ENCODE results near the gene PLEKHM2.

Gene PLEKHM2

GRCh38 chr1:15761366-15762128, 77.4 kb downstream of the PLEKHM2 start:
- Histone ChIP-seq H3K4me1 (ENCODE audit: control insufficient read depth, insufficient read depth, low read length, unreplicated experiment) (peaks cover 26% of the 10 kb centered on the region), H3K79me2 (ENCODE audit: control insufficient read depth, insufficient read depth, low read length, unreplicated experiment) (peaks cover 43% of the 10 kb centered on the region), H3K27me3 (ENCODE audit: insufficient read depth, low read length) (no peaks in the 10 kb centered on the region), H2AFZ (ENCODE audit: low read length, unreplicated experiment) (no peak overlapping the region), H3K36me3 (ENCODE audit: insufficient read depth, low read length) (no peaks in the 10 kb centered on the region), H3K4me3 (ENCODE audit: low read depth, low read length) (peak overlapping the region; percentile 76), H3K27ac (ENCODE audit: low read depth, low read length) (peak overlapping the region; percentile 82)

- Histone ChIP-seq H3K4me1 (ENCODE audit: control insufficient read depth, insufficient read depth, low read length, unreplicated experiment) (peaks cover 22% of the 10 kb centered on the region), H3K79me2 (ENCODE audit: control insufficient read depth, insufficient read depth, low read length, unreplicated experiment) (peaks cover 43% of the 10 kb centered on the region), H3K4me3 (ENCODE audit: low read depth, low read length) (no peak overlapping the region), H3K27me3 (ENCODE audit: insufficient read depth, low read length) (no peaks in the 10 kb centered on the region), H3K36me3 (ENCODE audit: insufficient read depth, low read length) (no peaks in the 10 kb centered on the region), H2AFZ (ENCODE audit: low read length, unreplicated experiment) (no peak overlapping the region), H3K27ac (ENCODE audit: low read depth, low read length) (no peak overlapping the region)
These were observed 78.4 kb downstream of the PLEKHM2 start for GRCh38 chr1:15762546-15762945.

DNA sequence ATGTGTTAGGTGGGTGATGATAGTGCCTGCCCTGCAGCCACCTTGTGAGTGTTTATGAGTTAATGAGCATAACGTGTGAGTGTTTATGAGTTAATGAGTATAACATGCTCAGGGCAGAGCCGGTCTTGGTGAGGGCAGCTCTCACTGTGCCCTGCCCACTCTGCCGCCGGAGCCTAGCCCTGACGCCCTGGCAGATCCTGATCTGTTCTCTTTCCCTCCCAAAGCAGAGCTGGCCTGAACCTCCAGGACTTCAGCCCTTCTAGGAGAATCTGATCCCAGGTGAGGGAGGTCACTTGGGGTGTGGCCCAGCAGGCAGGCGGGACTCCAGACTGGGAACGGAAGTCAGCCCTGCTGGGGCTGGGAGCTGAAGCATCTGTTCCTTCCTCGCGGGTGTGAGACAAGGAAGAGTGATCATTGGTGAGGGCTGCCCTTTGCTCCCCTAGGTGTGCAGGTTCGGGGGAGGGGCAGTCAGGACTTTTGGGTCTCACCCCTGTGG, 80.2 kb downstream of the PLEKHM2 start:
- Histone ChIP-seq H2AFZ (ENCODE audit: low read length, unreplicated experiment) (no peak overlapping the region), H3K4me3 (ENCODE audit: low read depth, low read length) (no peak overlapping the region), H3K36me3 (ENCODE audit: insufficient read depth, low read length) (no peaks in the 10 kb centered on the region), H3K27ac (ENCODE audit: low read depth, low read length) (no peak overlapping the region), H3K79me2 (ENCODE audit: control insufficient read depth, insufficient read depth, low read length, unreplicated experiment) (peaks cover 38% of the 10 kb centered on the region), H3K4me1 (ENCODE audit: control insufficient read depth, insufficient read depth, low read length, unreplicated experiment) (peaks cover 15% of the 10 kb centered on the region), H3K27me3 (ENCODE audit: insufficient read depth, low read length) (no peaks in the 10 kb centered on the region)

DNA sequence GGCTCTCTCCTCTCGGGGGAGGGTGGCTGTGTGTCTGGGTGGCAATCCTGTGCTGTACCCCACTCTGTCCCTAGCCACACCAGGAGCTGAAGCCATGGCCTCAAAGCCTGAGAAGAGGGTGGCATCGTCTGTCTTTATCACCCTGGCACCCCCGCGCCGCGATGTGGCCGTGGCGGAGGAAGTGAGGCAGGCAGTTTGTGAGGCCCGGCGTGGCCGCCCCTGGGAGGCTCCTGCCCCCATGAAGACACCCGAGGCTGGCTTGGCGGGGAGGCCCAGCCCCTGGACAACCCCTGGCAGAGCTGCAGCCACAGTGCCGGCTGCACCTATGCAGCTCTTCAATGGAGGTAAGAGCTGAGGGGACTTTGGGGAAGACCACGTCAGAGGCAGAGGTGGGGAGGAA, 80.8 kb downstream of the PLEKHM2 start:
- Histone ChIP-seq H3K79me2 (ENCODE audit: control insufficient read depth, insufficient read depth, low read length, unreplicated experiment) (peaks cover 36% of the 10 kb centered on the region), H3K4me3 (ENCODE audit: low read depth, low read length) (no peak overlapping the region), H3K36me3 (ENCODE audit: insufficient read depth, low read length) (no peaks in the 10 kb centered on the region), H3K4me1 (ENCODE audit: control insufficient read depth, insufficient read depth, low read length, unreplicated experiment) (peaks cover 15% of the 10 kb centered on the region), H3K27ac (ENCODE audit: low read depth, low read length) (no peak overlapping the region), H2AFZ (ENCODE audit: low read length, unreplicated experiment) (no peak overlapping the region), H3K27me3 (ENCODE audit: insufficient read depth, low read length) (no peaks in the 10 kb centered on the region)

DNA sequence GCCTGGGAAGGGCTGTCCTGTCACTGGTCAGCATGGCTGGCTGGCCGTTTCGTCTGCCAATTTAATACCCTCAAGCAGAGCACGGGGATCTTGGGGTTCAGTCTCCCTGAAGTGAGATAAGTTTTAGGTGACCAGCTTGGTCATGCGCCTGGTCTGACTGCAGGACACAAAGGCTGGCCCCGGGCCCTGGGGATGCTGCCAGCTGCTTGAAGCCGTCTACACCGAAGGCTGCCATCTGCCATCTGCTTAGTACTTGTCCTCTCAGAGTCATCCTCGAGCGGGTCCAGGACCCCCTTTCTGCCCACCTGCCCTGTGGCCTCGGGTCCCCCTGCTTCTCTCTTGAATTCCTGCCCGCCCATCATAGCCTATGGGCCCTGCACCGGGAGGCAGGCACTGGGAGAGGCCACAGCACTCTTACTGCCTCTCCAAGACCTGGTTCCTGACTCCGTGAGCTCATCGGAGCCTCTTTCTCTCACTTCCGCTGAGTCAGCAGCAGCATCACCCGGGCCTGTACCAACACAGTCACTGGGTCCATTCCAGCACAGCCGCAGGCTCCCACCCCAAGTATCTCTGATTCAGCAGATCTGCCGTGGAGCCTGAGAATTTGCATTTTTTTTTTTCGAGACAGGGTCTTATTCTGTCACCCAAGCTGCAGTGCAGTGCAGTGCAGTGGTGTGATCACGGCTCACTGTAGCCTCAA, 81.5 kb downstream of the PLEKHM2 start:
- no peak overlapping the region for H2AFZ ChIP-seq (ENCODE audit: low read length, unreplicated experiment)

GRCh38 chr1:15767941-15768340, 83.8 kb downstream of the PLEKHM2 start:
- Histone ChIP-seq H3K4me3 (ENCODE audit: low read depth, low read length) (no peak overlapping the region), H3K4me1 (ENCODE audit: control insufficient read depth, insufficient read depth, low read length, unreplicated experiment) (no peaks in the 10 kb centered on the region), H3K27ac (ENCODE audit: low read depth, low read length) (no peak overlapping the region), H2AFZ (ENCODE audit: low read length, unreplicated experiment) (no peak overlapping the region), H3K27me3 (ENCODE audit: insufficient read depth, low read length) (no peaks in the 10 kb centered on the region), H3K36me3 (ENCODE audit: insufficient read depth, low read length) (peaks cover 11% of the 10 kb centered on the region; the same call in 1 of the 2 replicates), H3K79me2 (ENCODE audit: control insufficient read depth, insufficient read depth, low read length, unreplicated experiment) (peaks cover 13% of the 10 kb centered on the region)

More for the DNA sequence above, 81.5 kb downstream of the PLEKHM2 start:
- H3K4me1 ChIP-seq (ENCODE audit: control insufficient read depth, insufficient read depth, low read length, unreplicated experiment): peaks cover 12% of the 10 kb centered on the region
- H3K27me3 ChIP-seq (ENCODE audit: insufficient read depth, low read length): no peaks in the 10 kb centered on the region
- H3K4me3 ChIP-seq (ENCODE audit: low read depth, low read length): no peak overlapping the region
- peaks cover 6% of the 10 kb centered on the region; the same call in 1 of the 2 replicates for H3K36me3 ChIP-seq (ENCODE audit: insufficient read depth, low read length)
- H3K79me2 ChIP-seq (ENCODE audit: control insufficient read depth, insufficient read depth, low read length, unreplicated experiment): peaks cover 35% of the 10 kb centered on the region
- peak overlapping the region; percentile 32; the same call in 1 of the 2 replicates for H3K27ac ChIP-seq (ENCODE audit: low read depth, low read length)

GRCh38 chr1:15768388-15768787, 84.3 kb downstream of the PLEKHM2 start:
- no peak overlapping the region for H3K4me3 ChIP-seq (ENCODE audit: low read depth, low read length)
- H3K27me3 ChIP-seq (ENCODE audit: insufficient read depth, low read length): no peaks in the 10 kb centered on the region
- H3K27ac ChIP-seq (ENCODE audit: low read depth, low read length): no peak overlapping the region
- H2AFZ ChIP-seq (ENCODE audit: low read length, unreplicated experiment): no peak overlapping the region
- H3K4me1 ChIP-seq (ENCODE audit: control insufficient read depth, insufficient read depth, low read length, unreplicated experiment): no peaks in the 10 kb centered on the region
- peaks cover 11% of the 10 kb centered on the region; the same call in 1 of the 2 replicates for H3K36me3 ChIP-seq (ENCODE audit: insufficient read depth, low read length)
- peaks cover 13% of the 10 kb centered on the region for H3K79me2 ChIP-seq (ENCODE audit: control insufficient read depth, insufficient read depth, low read length, unreplicated experiment)

DNA sequence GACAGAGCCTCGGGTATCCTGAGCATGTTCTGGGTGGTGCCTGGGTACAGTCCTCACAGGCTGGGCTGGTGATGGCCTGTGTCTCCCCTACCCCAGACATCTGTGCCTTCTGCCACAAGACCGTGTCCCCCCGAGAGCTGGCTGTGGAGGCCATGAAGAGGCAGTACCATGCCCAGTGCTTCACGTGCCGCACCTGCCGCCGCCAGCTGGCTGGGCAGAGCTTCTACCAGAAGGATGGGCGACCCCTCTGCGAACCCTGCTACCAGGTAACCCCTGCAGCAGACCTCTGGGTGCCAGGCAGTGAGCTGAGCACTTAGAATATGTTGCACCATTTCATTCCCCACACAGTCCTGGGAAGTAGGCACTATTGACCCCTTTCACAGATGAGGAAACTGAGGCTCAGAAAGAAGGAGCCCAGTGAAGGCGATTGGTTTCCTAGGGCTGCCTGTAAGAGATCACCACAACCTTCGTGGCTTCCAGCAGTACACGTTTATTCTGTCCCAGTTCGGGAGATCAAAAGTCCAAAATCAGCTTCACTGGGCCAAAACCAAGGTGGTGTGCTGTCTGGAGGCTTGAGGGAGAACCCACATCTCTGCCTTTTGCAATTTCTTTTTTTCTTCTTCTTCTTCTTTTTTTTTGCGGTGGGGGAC, 86.3 kb downstream of the PLEKHM2 start:
- peaks cover 2% of the 10 kb centered on the region for H3K79me2 ChIP-seq (ENCODE audit: control insufficient read depth, insufficient read depth, low read length, unreplicated experiment)
- H3K4me1 ChIP-seq (ENCODE audit: control insufficient read depth, insufficient read depth, low read length, unreplicated experiment): no peaks in the 10 kb centered on the region
- no peak overlapping the region for H3K27ac ChIP-seq (ENCODE audit: low read depth, low read length)
- H3K36me3 ChIP-seq (ENCODE audit: insufficient read depth, low read length): peaks cover 16% of the 10 kb centered on the region; the same call in 1 of the 2 replicates
- H2AFZ ChIP-seq (ENCODE audit: low read length, unreplicated experiment): no peak overlapping the region
- H3K4me3 ChIP-seq (ENCODE audit: low read depth, low read length): no peak overlapping the region
- H3K27me3 ChIP-seq (ENCODE audit: insufficient read depth, low read length): no peaks in the 10 kb centered on the region

- Histone ChIP-seq H3K36me3 (ENCODE audit: insufficient read depth, low read length) (peaks cover 18% of the 10 kb centered on the region; the same call in 1 of the 2 replicates), H3K27ac (ENCODE audit: low read depth, low read length) (no peak overlapping the region), H3K79me2 (ENCODE audit: control insufficient read depth, insufficient read depth, low read length, unreplicated experiment) (peaks cover 2% of the 10 kb centered on the region), H3K4me1 (ENCODE audit: control insufficient read depth, insufficient read depth, low read length, unreplicated experiment) (no peaks in the 10 kb centered on the region), H2AFZ (ENCODE audit: low read length, unreplicated experiment) (no peak overlapping the region), H3K4me3 (ENCODE audit: low read depth, low read length) (no peak overlapping the region), H3K27me3 (ENCODE audit: insufficient read depth, low read length) (no peaks in the 10 kb centered on the region)
These were observed 87.9 kb downstream of the PLEKHM2 start for GRCh38 chr1:15771836-15772515.

- Histone ChIP-seq H3K27me3 (ENCODE audit: insufficient read depth, low read length) (no peaks in the 10 kb centered on the region), H3K4me3 (ENCODE audit: low read depth, low read length) (no peak overlapping the region), H2AFZ (ENCODE audit: low read length, unreplicated experiment) (no peak overlapping the region), H3K36me3 (ENCODE audit: insufficient read depth, low read length) (peaks cover 19% of the 10 kb centered on the region; the same call in 1 of the 2 replicates), H3K27ac (ENCODE audit: low read depth, low read length) (no peak overlapping the region), H3K4me1 (ENCODE audit: control insufficient read depth, insufficient read depth, low read length, unreplicated experiment) (no peaks in the 10 kb centered on the region), H3K79me2 (ENCODE audit: control insufficient read depth, insufficient read depth, low read length, unreplicated experiment) (no peaks in the 10 kb centered on the region)
These were observed 91.6 kb downstream of the PLEKHM2 start for GRCh38 chr1:15775706-15776105.
